ENCODE results near the gene MAP6. TPM values are rescaled to one million over a fixed set of nuclear protein-coding genes. Genes with fewer than 3 reads are reported as not detected.

MAP6 gene
- polyA plus RNA-seq, 1 donor (not counting 4 experiments of a cell fraction or from before 2014, with no cell fraction given), result 1.7 TPM

DNA sequence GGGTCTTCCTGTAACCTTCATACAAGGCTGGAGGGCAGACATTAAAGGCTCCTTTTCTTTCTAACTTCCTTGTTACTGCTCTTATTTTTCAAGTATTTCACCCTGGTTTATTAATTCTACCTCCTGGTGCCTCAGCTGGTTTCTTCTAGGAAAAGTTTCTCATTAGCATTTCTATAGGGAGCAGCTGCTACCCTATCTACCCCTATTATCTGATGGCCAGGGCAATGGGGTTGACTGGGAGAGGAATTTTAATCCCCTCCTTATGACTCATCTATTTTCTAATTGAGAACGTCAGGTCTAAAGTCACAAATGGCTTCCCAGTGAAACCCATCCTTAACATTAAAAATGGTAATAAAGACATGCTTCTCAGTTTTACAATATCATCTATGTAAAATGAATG is 5.0 kb downstream of the MAP6 start:
- Histone ChIP-seq H3K27ac (ENCODE audit: control insufficient read depth, insufficient read depth, low read length) (no peak overlapping the region), H3K4me3 (ENCODE audit: control insufficient read depth in 2 of 3, extremely low read depth in 1 of 3, insufficient read depth in 2 of 3, low read depth in 1 of 3, low read length in 3 of 3) (no peak overlapping the region), H3K36me3 (ENCODE audit: control insufficient read depth in 2 of 2, extremely low read depth in 1 of 2, insufficient read depth in 2 of 2, low read length in 2 of 2) (no peaks in the 10 kb centered on the region), H3K4me2 (ENCODE audit: control insufficient read depth, extremely low read depth, insufficient read depth, low read depth, low read length) (no peak overlapping the region), H3K27me3 (ENCODE audit: control insufficient read depth, extremely low read depth, insufficient read depth, low read length) (peaks cover 27% of the 10 kb centered on the region), H4K20me1 (ENCODE audit: control insufficient read depth, extremely low read depth, insufficient read depth, low read length) (no peaks in the 10 kb centered on the region), H3K4me1 (ENCODE audit: control insufficient read depth, extremely low read depth, insufficient read depth, low read length) (peaks cover 7% of the 10 kb centered on the region), H3K79me2 (ENCODE audit: control insufficient read depth, insufficient read depth, low read length) (no peaks in the 10 kb centered on the region), H3K9ac (ENCODE audit: control insufficient read depth, extremely low read depth, insufficient read depth, low read length) (no peak overlapping the region), H3K9me3 (ENCODE audit: control insufficient read depth, low read depth, low read length) (no peaks in the 10 kb centered on the region), H2AFZ (ENCODE audit: control insufficient read depth, low read length) (no peak overlapping the region), H3K9me1 (ENCODE audit: control insufficient read depth, extremely low read depth, insufficient read depth, low read length) (no peaks in the 10 kb centered on the region)
- dilution Hi-C loops (cut with MboI; ENCODE audit: extremely low pct_ligation_motif_present, low sequenced_read_pairs), result no loop called here
- DNase-seq (ENCODE audit: low read depth, low spot score) (no peak), FAIRE-seq (no peak)
- no peak for TF ChIP-seq EZH2 (IDR thresholded peaks at IDR 0.05; ENCODE audit: low read length)
- TF ChIP-seq, protein P1, sequence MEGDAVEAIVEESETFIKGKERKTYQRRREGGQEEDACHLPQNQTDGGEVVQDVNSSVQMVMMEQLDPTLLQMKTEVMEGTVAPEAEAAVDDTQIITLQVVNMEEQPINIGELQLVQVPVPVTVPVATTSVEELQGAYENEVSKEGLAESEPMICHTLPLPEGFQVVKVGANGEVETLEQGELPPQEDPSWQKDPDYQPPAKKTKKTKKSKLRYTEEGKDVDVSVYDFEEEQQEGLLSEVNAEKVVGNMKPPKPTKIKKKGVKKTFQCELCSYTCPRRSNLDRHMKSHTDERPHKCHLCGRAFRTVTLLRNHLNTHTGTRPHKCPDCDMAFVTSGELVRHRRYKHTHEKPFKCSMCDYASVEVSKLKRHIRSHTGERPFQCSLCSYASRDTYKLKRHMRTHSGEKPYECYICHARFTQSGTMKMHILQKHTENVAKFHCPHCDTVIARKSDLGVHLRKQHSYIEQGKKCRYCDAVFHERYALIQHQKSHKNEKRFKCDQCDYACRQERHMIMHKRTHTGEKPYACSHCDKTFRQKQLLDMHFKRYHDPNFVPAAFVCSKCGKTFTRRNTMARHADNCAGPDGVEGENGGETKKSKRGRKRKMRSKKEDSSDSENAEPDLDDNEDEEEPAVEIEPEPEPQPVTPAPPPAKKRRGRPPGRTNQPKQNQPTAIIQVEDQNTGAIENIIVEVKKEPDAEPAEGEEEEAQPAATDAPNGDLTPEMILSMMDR (optimal IDR thresholded peaks at IDR 0.05 in 1 of 3, IDR thresholded peaks at IDR 0.05 in 1 of 3, conservative IDR thresholded peaks at IDR 0.05 in 1 of 3; ENCODE audit: extremely low read depth in 1 of 3, insufficient read depth in 2 of 3, low read length in 3 of 3), result no peak

DNA sequence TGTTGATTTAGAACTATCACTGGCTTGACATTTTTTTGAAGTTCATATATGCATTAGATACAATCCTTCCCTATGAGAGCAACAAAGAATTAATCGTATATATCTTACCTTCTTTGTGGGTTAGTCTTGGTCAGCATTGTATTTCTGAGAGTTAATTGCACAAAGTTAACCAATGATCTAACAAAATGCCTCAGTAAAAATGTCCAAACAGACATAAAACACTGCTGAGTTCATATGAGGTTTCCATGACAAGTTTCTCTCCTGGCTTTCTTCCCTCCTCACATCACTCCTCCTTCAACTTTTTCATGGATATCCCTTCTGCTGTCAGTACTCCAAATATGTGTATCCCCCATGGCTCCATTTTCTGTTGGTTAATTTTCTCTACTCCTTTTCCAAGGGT is 9.0 kb downstream of the MAP6 start:
- dilution Hi-C loops (cut with MboI; ENCODE audit: extremely low pct_ligation_motif_present, low sequenced_read_pairs), result no loop called here
- H3K4me1 ChIP-seq (ENCODE audit: control insufficient read depth, extremely low read depth, insufficient read depth, low read length), result peaks cover 20% of the 10 kb centered on the region

More for the DNA sequence above, 9.0 kb downstream of the MAP6 start:
- FAIRE-seq (no peak), DNase-seq (ENCODE audit: low read depth, low spot score) (no peak)
- Histone ChIP-seq H3K36me3 (ENCODE audit: control insufficient read depth in 2 of 2, extremely low read depth in 1 of 2, insufficient read depth in 2 of 2, low read length in 2 of 2) (no peaks in the 10 kb centered on the region), H3K9me3 (ENCODE audit: control insufficient read depth, low read depth, low read length) (no peaks in the 10 kb centered on the region), H3K79me2 (ENCODE audit: control insufficient read depth, insufficient read depth, low read length) (no peaks in the 10 kb centered on the region), H3K27ac (ENCODE audit: control insufficient read depth, insufficient read depth, low read length) (no peak overlapping the region), H4K20me1 (ENCODE audit: control insufficient read depth, extremely low read depth, insufficient read depth, low read length) (no peaks in the 10 kb centered on the region), H3K27me3 (ENCODE audit: control insufficient read depth, extremely low read depth, insufficient read depth, low read length) (no peaks in the 10 kb centered on the region), H3K4me2 (ENCODE audit: control insufficient read depth, extremely low read depth, insufficient read depth, low read depth, low read length) (no peak overlapping the region), H3K4me3 (ENCODE audit: control insufficient read depth in 2 of 3, extremely low read depth in 1 of 3, insufficient read depth in 2 of 3, low read depth in 1 of 3, low read length in 3 of 3) (no peak overlapping the region), H3K9me1 (ENCODE audit: control insufficient read depth, extremely low read depth, insufficient read depth, low read length) (no peaks in the 10 kb centered on the region), H3K9ac (ENCODE audit: control insufficient read depth, extremely low read depth, insufficient read depth, low read length) (no peak overlapping the region), H2AFZ (ENCODE audit: control insufficient read depth, low read length) (no peak overlapping the region)
- TF ChIP-seq EZH2 (IDR thresholded peaks at IDR 0.05; ENCODE audit: low read length), result no peak
- TF ChIP-seq, protein P1 (optimal IDR thresholded peaks at IDR 0.05 in 1 of 3, IDR thresholded peaks at IDR 0.05 in 1 of 3, conservative IDR thresholded peaks at IDR 0.05 in 1 of 3; ENCODE audit: extremely low read depth in 1 of 3, insufficient read depth in 2 of 3, low read length in 3 of 3), result no peak

All from keratinocyte (primary cell).